Head of caudate nucleus (tissue), 42 donors: ENCODE results near the gene CAMK2D.

ENCODE experiments used
- DNase-seq, 42 donors: peaks; one replicate each; pipeline versions ENCODE4 v3.0.0 to v3.0.0-alpha.2; 2020 to 2021; ENCODE audit warnings: mixed read lengths in 7 of 42
- intact Hi-C: fragments of 100-400 bp; cut with DNase I; formaldehyde crosslinking; loops from one replicate; pipeline ENCODE4 v1.15.0; 2022

The CAMK2D gene

DNA sequence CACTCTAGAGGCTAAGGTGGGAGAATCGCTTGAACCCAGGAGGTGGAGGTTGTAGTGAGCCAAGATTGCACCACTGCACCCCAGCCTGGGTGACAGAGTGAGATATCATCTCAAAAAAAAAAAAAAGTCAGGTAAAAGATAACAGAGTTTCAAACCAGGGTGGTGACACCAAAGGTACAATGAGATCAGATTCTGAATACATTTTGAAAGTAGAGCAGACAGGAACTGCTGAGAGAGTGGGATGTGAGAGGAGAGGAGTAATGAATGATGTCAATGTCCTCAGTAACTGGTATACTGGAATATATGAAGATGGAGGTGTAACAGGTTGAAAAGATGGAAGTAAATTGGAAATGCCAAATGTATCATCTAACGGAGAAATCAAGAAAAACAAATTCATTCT, 135.6 kb downstream of the CAMK2D start:
- no peak for DNase-seq
- intact Hi-C loops: no loop called here

DNA sequence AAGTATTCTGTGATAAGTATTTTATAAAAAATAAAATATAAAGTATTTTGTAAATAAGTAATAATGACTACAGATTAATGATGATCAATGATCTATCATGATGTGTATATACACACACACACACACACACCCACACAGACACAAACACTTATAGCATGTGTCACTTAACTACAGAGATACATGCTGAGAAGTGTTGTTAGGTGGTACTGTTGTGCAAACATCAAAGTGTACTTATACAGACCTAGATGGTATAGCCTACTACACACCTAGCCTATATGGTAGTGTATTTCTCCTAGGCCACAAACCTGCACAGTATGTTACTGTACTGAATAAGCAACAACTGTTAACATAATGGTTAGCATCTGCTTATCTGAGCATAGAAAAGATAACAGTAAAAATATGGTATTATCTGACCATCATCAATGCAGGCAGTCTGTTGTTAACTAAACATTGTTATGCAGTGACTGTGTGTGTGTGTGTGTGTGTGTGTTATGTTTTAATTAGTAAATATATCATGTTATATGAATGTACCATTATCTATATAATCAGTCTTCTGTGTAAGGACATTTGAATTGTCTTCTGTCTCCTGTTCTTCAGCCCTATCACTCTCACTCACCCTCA, 138.2 kb downstream of the CAMK2D start:
- intact Hi-C loops: no loop called here
- no peak for DNase-seq

DNA sequence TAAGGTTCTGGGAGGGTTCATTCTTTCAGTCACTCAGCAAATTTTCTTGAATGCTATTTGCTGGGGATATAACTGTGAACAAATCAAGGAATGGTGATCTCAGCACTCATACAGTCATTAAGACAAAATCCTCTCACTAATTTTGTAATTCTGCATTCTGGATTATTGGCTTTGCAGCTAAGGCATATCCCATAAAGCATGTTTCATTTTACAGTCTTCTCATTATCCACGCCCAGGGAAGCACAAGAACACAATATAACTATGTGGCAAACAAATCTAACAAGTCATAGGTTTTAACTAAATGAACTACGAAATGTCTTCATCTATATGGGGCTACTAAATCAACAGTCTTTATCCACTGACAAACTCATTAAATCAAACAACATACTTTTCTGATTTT, 139.9 kb downstream of the CAMK2D start:
- intact Hi-C loops: no loop called here
- no peak for DNase-seq

DNA sequence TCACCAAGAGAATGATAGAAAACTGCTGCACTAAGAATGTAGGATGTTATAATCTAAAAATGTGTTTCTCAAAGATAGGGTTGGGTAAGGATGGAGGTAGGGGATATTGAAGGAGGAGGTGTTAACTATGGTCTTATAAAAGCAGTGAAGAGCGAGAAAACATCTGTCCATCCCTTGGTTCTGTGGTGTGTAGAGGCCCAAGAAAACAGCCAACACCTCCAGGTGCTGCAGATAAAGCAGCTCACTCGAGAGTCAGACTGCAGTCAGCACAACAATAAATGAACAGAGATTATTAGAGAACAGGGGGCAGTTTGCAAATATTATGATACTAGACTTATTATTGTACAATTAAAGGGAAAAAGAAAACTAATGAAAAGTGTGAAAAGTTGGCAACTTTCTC, 141.5 kb downstream of the CAMK2D start:
- no peak for DNase-seq
- intact Hi-C loops: no loop called here

DNA sequence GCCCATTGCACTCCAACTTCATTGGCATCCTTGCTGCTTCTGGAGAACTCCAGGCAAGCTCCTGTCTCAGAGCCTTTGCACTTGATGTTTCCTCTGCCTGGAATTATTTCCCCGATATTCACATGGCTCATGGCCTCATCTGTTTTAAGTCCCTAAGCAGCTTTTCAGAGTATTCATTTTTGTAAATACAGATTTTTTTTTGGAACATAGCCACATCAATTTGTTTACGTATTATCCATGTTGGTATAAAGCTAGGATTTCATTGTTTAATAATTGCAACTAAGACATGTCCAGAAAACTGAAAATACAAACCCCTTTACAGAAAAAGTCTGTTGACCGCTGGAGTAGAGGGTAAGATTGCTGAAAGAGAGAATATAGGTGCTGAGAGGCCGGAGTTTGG, 142.0 kb downstream of the CAMK2D start:
- intact Hi-C loops: no loop called here
- DNase-seq: no peak

DNA sequence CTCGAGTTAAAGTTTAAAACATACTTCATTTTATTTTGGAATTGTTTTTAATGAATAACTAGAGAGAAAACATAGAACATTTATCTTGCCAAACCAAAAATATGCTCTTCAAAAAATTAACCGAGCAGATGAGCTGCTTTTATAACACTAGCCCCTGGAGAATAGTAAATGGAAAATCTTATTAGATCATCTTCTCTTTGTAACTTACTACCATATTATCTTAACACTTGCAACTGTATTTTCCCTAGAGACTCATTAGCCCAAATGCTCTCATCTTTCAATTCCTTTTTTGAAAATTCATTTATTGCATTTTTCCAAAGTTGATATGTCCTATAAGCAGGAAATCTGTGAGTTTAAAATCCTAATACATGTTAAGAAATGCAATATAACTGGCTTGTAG, 143.3 kb downstream of the CAMK2D start:
- no peak for DNase-seq
- intact Hi-C loops: no loop called here

DNA sequence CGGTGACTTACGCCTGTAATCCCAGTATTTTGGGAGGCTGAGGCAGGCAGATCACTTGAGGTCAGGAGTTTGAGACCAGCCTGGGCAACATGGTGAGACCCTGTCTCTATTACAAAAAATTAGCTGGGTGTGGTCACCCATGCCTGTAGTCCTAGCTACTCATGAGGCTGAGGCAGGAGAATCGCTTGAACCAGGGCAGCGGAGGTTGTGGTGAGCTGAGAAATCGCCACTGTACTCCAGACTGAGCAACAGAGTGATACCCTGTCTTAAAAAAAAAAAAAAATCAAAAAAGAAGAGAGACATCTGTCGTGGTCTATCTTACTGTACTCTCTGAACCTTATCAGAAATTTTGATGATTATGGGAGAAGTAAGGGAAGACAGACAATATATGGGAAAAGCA, 144.3 kb downstream of the CAMK2D start:
- intact Hi-C loops: no loop called here
- no peak for DNase-seq

DNA sequence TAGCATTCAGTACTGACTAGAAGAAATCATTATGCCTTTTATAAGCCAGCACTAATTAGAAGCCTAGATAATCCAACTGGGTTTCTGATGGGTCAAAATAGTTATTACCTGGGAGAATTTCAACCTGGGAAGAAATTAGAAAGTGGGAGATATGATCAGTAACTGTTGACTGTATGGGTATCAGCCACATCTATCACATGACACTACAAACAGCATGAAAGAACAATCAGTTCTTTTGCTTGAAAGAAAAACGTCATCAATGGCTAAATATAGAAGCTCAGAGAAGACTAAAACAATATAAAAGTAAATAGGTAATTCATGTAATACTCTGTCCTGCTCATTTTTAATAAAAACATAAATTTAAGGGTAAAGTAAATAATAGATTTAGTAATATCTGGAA, 145.1 kb downstream of the CAMK2D start:
- intact Hi-C loops: no loop called here
- DNase-seq: no peak

DNA sequence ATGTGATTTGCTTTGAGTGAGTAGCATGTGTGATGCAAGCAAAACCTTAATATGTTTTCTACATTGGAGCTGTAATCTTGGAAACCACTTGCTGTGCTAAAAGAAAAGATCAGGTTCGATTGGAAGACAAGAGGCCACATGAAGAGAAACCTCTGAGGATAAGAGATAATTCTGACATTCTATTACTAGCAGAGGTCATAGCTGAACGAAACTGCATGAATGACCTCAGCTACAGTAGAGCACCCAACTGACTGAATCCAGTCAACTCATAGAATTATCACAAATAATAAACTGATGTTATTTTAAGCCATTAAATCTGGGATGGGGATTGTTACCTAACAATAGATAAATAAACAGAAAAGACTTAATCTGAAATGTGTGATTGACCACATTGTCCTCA, 147.1 kb downstream of the CAMK2D start:
- intact Hi-C loops: no loop called here
- no peak for DNase-seq

DNA sequence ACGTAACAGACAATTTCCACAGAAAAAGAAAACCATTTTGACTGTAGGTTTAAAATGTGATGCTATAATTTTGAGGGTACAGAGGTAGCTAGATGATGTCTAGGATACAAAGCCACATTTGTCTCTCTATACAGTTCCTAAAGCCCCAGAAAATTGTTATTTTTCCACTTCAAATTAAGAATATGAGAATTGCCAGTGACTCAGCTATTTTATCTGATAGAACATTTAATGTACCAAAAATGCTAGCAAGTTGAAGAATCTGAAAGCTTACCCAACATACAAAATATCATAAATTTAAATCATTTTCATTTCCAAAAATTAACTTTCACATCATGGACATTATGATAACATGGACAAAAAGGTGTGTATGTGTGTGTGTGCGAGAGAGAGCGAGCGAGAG, 148.0 kb downstream of the CAMK2D start:
- no peak for DNase-seq
- intact Hi-C loops: no loop called here

DNA sequence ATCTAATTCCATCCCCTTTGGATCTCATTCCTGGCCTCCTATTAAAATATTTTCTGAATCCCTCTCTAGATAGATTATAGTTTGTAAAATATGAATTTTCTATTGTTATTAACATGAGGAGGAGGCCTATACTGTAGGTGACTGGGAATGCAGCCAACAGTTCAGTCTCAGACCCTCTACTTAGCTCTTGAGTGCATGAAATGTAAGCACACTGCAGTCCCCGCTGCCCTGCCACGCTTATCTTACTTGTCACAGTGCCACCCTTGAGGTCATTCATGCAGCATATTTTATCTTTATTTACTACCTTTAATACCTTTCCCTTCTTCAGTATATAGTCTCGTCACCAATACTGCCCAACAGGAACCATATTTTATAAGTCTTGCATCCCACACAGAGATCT, 151.0 kb downstream of the CAMK2D start:
- no peak for DNase-seq
- intact Hi-C loops: no loop called here

DNA sequence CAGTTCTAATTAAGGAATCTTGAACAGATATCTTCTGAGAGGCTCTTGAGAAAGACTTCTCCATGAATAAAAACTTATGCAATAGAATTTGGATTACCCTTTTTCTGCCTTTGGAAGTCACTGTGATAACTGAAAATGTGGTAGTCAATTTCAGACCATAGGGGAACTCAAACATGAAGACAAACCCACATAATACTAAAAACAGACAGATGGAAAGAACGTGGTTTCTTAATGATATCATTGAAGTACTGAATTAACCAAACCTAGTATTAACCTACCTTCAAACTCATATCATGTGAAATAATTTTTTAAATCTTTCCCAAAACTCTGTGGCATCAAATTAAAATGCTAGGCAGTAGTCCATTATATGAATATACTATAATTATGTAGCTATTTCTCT, 153.5 kb downstream of the CAMK2D start:
- no peak for DNase-seq
- intact Hi-C loops: no loop called here

DNA sequence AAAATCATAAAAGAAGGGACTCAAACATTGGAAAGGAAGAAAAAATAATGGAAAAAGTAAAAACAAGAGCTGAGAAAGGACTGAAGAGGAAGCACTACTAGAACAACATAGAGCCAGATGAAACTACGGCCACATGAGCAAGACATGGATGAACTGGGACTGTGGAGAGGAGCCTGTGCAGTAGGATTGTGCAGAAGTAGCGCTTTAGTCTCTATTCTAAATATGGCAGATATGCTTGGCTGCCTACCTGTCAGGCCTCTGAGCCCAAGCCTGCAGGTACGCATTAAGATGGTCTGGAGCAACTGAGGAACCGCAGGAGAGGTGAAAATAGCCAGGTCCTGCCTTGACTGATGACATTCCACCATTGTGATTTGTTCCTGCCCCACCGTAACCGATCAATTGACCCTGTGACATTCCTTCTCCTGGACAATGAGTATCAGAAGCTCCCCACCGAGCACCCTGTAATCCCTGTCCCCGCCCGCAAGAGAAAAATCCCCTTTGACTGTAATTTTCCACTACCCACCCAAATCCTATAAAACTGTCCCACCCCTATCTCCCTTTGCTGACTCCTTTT, 154.3 kb downstream of the CAMK2D start:
- intact Hi-C loops: no loop called here
- no peak for DNase-seq

DNA sequence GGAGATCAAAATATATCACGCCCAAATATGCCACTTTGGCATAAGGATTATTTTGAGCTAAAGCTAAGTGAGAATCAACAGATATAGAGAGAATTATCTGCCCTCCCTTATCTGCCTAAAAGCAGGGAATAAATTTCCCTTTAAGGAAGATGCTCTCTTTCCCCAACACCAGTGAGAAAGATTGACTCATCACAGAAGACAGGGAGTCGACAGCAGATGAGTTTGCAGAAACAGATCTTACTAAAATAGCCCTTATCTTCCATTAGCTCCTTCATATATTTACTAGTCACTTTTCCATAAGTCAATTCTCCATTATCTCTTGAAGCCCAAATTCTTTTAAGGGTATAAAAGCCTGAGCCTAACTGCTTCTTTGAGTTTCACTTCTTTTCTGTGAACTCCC, 156.6 kb downstream of the CAMK2D start:
- DNase-seq: no peak
- intact Hi-C loops: no loop called here

DNA sequence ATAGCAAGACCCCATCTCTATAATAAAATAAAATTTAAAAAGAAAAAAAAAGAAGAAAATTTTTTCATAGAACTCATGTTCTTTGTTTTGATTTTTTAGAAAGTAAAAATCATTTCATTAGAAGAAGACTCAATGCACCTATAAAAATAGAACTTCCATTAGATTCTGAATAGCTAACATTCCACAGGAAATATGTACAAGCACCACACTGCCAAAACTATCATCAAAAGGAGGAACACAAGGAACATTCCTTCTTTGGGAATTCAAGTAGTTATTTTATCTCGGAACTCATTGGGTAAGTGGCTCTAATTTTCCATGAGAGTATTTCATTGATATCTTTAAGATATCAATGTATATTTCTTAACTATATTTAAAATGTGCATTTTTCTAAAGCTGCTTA, 157.6 kb downstream of the CAMK2D start:
- DNase-seq: no peak
- intact Hi-C loops: no loop called here

DNA sequence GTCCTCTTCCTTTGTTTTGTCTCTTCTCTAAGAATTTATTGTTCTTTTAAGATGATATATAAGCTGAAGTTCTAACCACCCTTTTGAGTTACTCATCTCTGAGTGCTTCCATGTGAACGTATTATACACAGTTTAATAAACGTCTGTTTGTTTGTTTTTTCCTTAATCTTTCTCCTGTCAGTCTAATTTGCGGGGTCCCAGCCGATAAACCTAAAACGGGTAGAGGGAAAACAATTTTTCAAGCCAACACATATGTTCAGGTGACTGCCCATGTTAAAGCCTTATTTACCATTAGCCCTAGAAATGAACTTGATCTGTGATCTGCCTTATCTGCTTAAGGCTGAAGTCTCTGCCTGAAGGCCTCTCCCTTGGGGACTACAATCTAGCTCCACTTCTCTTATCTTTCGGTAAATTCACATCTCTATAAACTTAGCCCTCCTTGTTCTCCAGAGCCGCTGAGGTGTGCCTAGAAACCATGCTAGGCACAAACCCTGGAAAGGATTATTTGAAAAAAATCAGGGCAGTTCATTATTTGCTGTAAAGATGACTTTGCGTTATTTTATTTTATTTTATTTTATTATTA, 158.8 kb downstream of the CAMK2D start:
- no peak for DNase-seq
- intact Hi-C loops: no loop called here

DNA sequence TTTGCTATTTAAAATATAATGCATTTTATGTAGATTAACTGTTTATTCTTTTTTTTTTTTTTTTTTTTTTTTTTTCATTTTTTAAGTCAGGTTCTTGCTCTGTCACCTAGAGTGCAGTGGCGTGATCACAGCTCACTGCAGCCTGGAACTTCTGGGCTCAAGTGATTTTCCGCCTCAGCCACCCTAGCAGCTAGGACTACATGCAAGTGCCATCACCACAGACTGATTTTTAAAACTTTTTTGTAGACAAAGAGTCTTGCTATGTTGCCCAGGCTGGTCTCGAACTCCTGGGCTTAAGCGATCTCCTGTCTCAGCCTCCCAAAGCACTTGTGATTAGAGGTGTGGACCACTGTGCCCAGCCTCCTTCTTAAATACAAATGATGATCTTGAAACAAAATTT, 159.9 kb downstream of the CAMK2D start:
- intact Hi-C loops: no loop called here
- no peak for DNase-seq

DNA sequence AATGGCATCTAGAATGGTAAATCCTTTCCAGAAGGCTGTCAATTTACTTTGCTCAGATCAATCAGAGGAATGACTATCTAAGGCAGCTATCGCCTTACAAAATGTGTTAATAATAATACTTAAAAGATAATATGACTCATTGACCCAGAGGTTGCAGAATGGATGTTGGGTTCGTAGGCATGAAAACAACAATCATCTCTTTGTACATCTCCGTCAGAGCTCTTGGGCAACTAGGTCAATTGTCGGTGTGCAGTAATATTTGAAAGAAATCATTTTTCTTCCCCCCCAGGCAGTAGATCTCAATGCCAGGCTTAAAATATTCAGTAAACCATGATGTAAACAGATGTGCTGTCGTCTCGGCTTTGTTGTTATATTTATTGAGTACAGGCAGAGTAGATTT, 165.1 kb downstream of the CAMK2D start:
- DNase-seq: no peak
- intact Hi-C loops: no loop called here

DNA sequence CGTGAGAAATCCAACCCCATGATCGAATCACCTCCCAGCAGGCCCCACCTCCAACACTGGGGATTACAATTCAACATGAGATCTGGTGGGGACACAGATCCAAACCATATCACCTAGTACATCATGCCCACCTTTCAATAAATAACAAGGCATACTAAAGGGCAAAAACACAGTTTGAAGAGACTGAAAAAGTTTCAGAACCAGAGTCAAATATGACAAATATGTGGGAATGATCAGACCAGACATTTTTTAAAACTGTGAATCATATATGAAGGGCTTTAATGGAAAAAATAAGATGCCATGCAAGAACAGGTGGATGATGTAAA, 167.3 kb downstream of the CAMK2D start:
- no peak for DNase-seq

DNA sequence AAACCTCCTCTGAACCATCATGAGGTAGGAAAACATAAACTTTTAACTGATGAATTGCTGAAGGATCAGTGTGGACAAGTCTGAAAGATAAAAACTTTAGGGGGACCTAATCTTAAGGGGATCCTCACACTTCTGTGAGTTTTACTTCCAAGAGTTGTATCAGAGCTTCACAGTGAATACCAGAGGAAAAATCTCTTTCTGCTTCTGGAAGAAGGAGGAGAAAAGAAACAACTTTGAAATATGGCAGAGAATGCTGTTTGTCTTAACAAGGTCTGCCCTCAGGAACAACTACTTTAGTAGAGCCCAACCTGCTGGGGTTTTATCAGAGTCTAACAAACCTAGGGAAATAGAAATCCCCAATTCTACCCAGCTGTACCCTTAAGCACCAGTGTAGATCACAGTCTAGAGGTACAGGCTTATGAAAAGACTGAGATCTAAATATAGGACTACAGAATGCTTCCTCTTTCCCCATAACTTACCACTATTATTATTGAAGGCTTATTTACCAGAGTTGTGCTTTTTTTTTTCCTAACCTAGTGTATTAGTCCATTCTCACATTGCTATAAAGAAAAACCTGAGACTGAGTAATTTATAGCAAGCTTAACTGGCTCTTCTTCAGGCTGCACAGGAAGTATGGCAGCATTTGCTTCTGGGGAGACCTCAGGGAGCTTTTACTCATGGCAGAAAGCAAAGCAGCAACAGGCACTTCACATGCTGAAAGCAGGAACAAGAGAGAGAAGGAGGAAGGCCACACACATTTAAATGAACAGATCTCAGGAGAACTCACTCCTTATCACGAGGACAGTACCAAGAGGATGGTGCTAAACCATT, 167.9 kb downstream of the CAMK2D start:
- no peak for DNase-seq
- intact Hi-C loops: no loop called here

More for the DNA sequence above, 167.3 kb downstream of the CAMK2D start:
- intact Hi-C loops: no loop called here

DNA sequence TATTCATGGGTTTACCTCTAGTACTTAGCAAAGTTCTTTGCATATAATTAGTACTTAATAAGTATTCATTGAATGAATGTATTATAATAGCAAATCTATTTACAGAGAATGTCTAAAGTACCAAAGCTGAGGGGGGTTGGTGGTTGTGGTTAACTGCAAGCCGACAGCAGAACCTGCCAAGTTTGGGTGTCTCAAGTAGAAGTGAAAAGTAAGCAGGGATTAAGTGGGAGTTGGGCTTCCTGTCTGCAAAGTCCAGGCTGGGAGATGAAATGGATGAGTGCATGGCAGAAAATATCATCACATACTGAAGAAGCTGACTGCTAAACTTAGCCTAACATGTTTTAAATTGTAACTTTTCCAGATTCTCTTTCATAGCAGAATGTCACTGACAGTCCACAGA, 169.6 kb downstream of the CAMK2D start:
- intact Hi-C loops: no loop called here
- DNase-seq: no peak
